IMR-90 (cell line): ENCODE data around the gene IRAK1. TPM values are rescaled to one million over a fixed set of nuclear protein-coding genes. Genes with fewer than 3 reads are reported as not detected.

ENCODE experiments used
- ATAC-seq: fragments of 200-7000 bp; cut with Tn5 transposase; 2 replicates; pipeline ENCODE4 v1.9.1; 2020; ENCODE audit warnings: low read depth, mild to moderate bottlenecking, moderate library complexity
- BruUV-seq: library from RNA; stranded (reverse); fragments of 400-500 nt; replicated peaks from 2 replicates; lab custom pipeline; 2021; lab: Mats Ljungman, UMichigan
- CTCF ChIA-PET: fragments of 300-600 bp; formaldehyde crosslinking; extraction: SDS; loops from one replicate; lab custom pipeline; 2021; ENCODE audit warnings: antibody characterized with exemption; lab: Yijun Ruan, JAX
- POLR2A ChIA-PET: fragments of 300-600 bp; sonication (Branson Sonifier 250); formaldehyde crosslinking; loops from one replicate; lab custom pipeline; 2022; ENCODE audit warnings: antibody characterized with exemption; ENCODE audit not compliant: unreplicated experiment; lab: Charles Lee
- DNase-seq: peaks from one replicate; pipeline ENCODE4 v3.0.0; 2013
- H2AFZ ChIP-seq: replicated peaks from 2 replicates; pipeline ENCODE3; 2013; ENCODE audit warnings: low read length, mild to moderate bottlenecking; ENCODE audit not compliant: poor library complexity
- H2AK5ac ChIP-seq: 2 replicates; pipeline ENCODE4 v1.6.1; 2013; ENCODE audit warnings: low read depth, low read length, inconsistent platforms
- H2AK9ac ChIP-seq: replicated peaks from 2 replicates; pipeline ENCODE3; 2013; ENCODE audit warnings: mild to moderate bottlenecking, low read depth, low read length, moderate library complexity; ENCODE audit not compliant: poor library complexity
- H2BK120ac ChIP-seq: 2 replicates; pipeline ENCODE4 v1.6.1; 2013; ENCODE audit warnings: low read depth, low read length, inconsistent platforms
- H2BK15ac ChIP-seq: 3 replicates; pipeline ENCODE4 v1.6.1; 2013; ENCODE audit warnings: low read depth, low read length, inconsistent platforms
- H2BK20ac ChIP-seq: 2 replicates; pipeline ENCODE4 v1.6.1; 2013; ENCODE audit warnings: low read depth, mild to moderate bottlenecking, inconsistent platforms, low read length, moderate library complexity
- H2BK5ac ChIP-seq: 2 replicates; pipeline ENCODE4 v1.6.1; 2013; ENCODE audit warnings: mild to moderate bottlenecking, low read depth, low read length, inconsistent platforms; ENCODE audit not compliant: poor library complexity, severe bottlenecking
- H3K14ac ChIP-seq: replicated peaks from 2 replicates; pipeline ENCODE4 v1.6.1; 2013; ENCODE audit warnings: low read depth, low read length, inconsistent platforms
- H3K18ac ChIP-seq: 2 replicates; pipeline ENCODE4 v1.6.1; 2013; ENCODE audit warnings: low read depth, low read length, control low read depth
- H3K23ac ChIP-seq: 2 replicates; pipeline ENCODE4 v1.6.1; 2013; ENCODE audit warnings: low read depth, low read length, inconsistent platforms
- H3K27ac ChIP-seq: 2 replicates; pipeline ENCODE4 v1.5.1; 2013; ENCODE audit warnings: mild to moderate bottlenecking, control low read depth, low read length; ENCODE audit not compliant: insufficient read depth
- H3K27me3 ChIP-seq: 2 replicates; pipeline ENCODE4 v1.6.1; 2013; ENCODE audit warnings: low read length; ENCODE audit not compliant: control insufficient read depth, insufficient read depth
- H3K36me3 ChIP-seq: 2 replicates; pipeline ENCODE4 v1.6.1; 2013; ENCODE audit warnings: low read length, mixed read lengths; ENCODE audit not compliant: control insufficient read depth, insufficient read depth
- H3K4ac ChIP-seq: 2 replicates; pipeline ENCODE4 v1.6.1; 2013; ENCODE audit warnings: low read depth, low read length, inconsistent platforms
- H3K4me1 ChIP-seq: 2 replicates; pipeline ENCODE4 v1.6.1; 2013; ENCODE audit warnings: low read length, mixed read lengths; ENCODE audit not compliant: control insufficient read depth, insufficient read depth
- H3K4me2 ChIP-seq: 2 replicates; pipeline ENCODE4 v1.6.1; 2013; ENCODE audit warnings: low read depth, mild to moderate bottlenecking, control low read depth, low read length, moderate library complexity
- H3K4me3 ChIP-seq: 2 replicates; pipeline ENCODE4 v1.5.1; 2013; ENCODE audit warnings: low read depth, mild to moderate bottlenecking, control low read depth, low read length, moderate library complexity; ENCODE audit not compliant: insufficient read depth
- H3K56ac ChIP-seq: 2 replicates; pipeline ENCODE4 v1.6.1; 2013; ENCODE audit warnings: low read length, inconsistent platforms; ENCODE audit not compliant: insufficient read depth; ENCODE audit errors: extremely low read depth
- H3K79me1 ChIP-seq, 2 experiments: 2 replicates each; pipeline ENCODE4 v1.6.1; 2013; ENCODE audit warnings: low read length in 2 of 2, inconsistent platforms in 1 of 2, low read depth in 1 of 2
- H3K9ac ChIP-seq: 2 replicates; pipeline ENCODE4 v1.6.1; 2013; ENCODE audit warnings: low read depth, low read length, control low read depth
- H3K9me1 ChIP-seq: 2 replicates; pipeline ENCODE4 v1.6.1; 2013; ENCODE audit warnings: low read length, inconsistent platforms; ENCODE audit not compliant: insufficient read depth
- H3K9me3 ChIP-seq: 2 replicates; pipeline ENCODE4 v1.6.1; 2013; ENCODE audit warnings: low read length; ENCODE audit not compliant: control insufficient read depth, insufficient read depth
- H4K20me1 ChIP-seq: 2 replicates; pipeline ENCODE4 v1.6.1; 2013; ENCODE audit warnings: low read length, inconsistent platforms; ENCODE audit not compliant: insufficient read depth
- H4K5ac ChIP-seq: 2 replicates; pipeline ENCODE4 v1.6.1; 2013; ENCODE audit warnings: mild to moderate bottlenecking, low read depth, low read length, control low read depth
- H4K8ac ChIP-seq, 2 experiments: 2 replicates each; pipeline ENCODE4 v1.6.1; 2013; ENCODE audit warnings: low read depth in 2 of 2, low read length in 2 of 2, control low read depth in 1 of 2, inconsistent platforms in 1 of 2
- H4K91ac ChIP-seq: 2 replicates; pipeline ENCODE4 v1.6.1; 2013; ENCODE audit warnings: low read depth, low read length, inconsistent platforms; ENCODE audit not compliant: insufficient read depth
- BHLHE40 ChIP-seq: fragments of 150-350 bp; IDR thresholded peaks from 2 replicates; pipeline ENCODE4 v1.6.1; 2016; ENCODE audit warnings: mild to moderate bottlenecking, low read depth, low read length
- CEBPB ChIP-seq: IDR thresholded peaks from 2 replicates; pipeline ENCODE4 v1.6.1; 2012; ENCODE audit warnings: low read depth, low read length, improper control_type of control experiment
- CHD1 ChIP-seq: IDR thresholded peaks from 2 replicates; pipeline ENCODE4 v1.6.1; 2012; ENCODE audit warnings: low read depth, low read length, improper control_type of control experiment
- CTCF ChIP-seq: conservative IDR thresholded peaks from 2 replicates; pipeline ENCODE4 v1.5.1; 2012; ENCODE audit warnings: mild to moderate bottlenecking, low read depth, low read length, improper control_type of control experiment
- ELK1 ChIP-seq: fragments of 150-350 bp; IDR thresholded peaks from 2 replicates; pipeline ENCODE4 v1.6.1; 2016; ENCODE audit warnings: low read depth, mild to moderate bottlenecking, low read length, moderate library complexity, borderline replicate concordance
- FOS ChIP-seq: fragments of 150-350 bp; IDR thresholded peaks from 2 replicates; pipeline ENCODE4 v1.6.1; 2016; ENCODE audit warnings: low read depth, low read length
- MAFK ChIP-seq: IDR thresholded peaks from 2 replicates; pipeline ENCODE4 v1.6.1; 2012; ENCODE audit warnings: low read depth, low read length, improper control_type of control experiment
- MAZ ChIP-seq: IDR thresholded peaks from 2 replicates; pipeline ENCODE4 v1.6.1; 2012; ENCODE audit warnings: low read depth, mild to moderate bottlenecking, low read length, improper control_type of control experiment, moderate library complexity, borderline replicate concordance
- MXI1 ChIP-seq: IDR thresholded peaks from 2 replicates; pipeline ENCODE4 v1.6.1; 2012; ENCODE audit warnings: low read depth, mild to moderate bottlenecking, low read length, moderate library complexity, borderline replicate concordance
- NFE2L2 ChIP-seq: fragments of 150-350 bp; IDR thresholded peaks from 2 replicates; pipeline ENCODE4 v1.6.1; 2016; ENCODE audit warnings: low read depth, mild to moderate bottlenecking, low read length
- POLR2A ChIP-seq: IDR thresholded peaks from 2 replicates; pipeline ENCODE4 v1.6.1; 2012; ENCODE audit warnings: mild to moderate bottlenecking, low read depth, low read length
- RAD21 ChIP-seq: IDR thresholded peaks from 2 replicates; pipeline ENCODE4 v1.6.1; 2012; ENCODE audit warnings: low read length, improper control_type of control experiment
- RCOR1 ChIP-seq: IDR thresholded peaks from 2 replicates; pipeline ENCODE4 v1.6.1; 2012; ENCODE audit warnings: mild to moderate bottlenecking, low read length, improper control_type of control experiment; ENCODE audit not compliant: insufficient replicate concordance
- RFX5 ChIP-seq: IDR thresholded peaks from 2 replicates; pipeline ENCODE4 v1.8.0; 2012; ENCODE audit warnings: low read depth, mild to moderate bottlenecking, low read length, moderate library complexity
- SMC3 ChIP-seq: fragments of 150-350 bp; IDR thresholded peaks from 2 replicates; pipeline ENCODE4 v1.6.1; 2016; ENCODE audit warnings: low read depth, mild to moderate bottlenecking, antibody characterized with exemption, low read length, moderate library complexity
- USF2 ChIP-seq: fragments of 150-350 bp; IDR thresholded peaks from 2 replicates; pipeline ENCODE4 v1.6.1; 2017; ENCODE audit warnings: mild to moderate bottlenecking, antibody characterized with exemption, low read length, low read depth
- WGBS, 2 experiments: methylation state at CpG; one replicate each; pipeline versions ENCODE4 v1.1.5 to v1.1.7; 2013; ENCODE audit warnings: missing lambda C conversion rate in 2 of 2; ENCODE audit not compliant: insufficient read length in 1 of 2; ENCODE audit errors: extremely low coverage in 2 of 2; 5-methylcytosine and 5-hydroxymethylcytosine counted together
- dilution Hi-C: fragments of 300-500 bp; cut with HindIII; formaldehyde crosslinking; loops from one replicate; pipeline ENCODE4 v1.14.3; 2018; ENCODE audit warnings: low sequenced_read_pairs; ENCODE audit not compliant: unreplicated experiment
- in situ Hi-C: fragments of 300-500 bp; cut with MboI; formaldehyde crosslinking; loops from 3 replicates; pipeline ENCODE4 v1.14.3; 2019; ENCODE audit warnings: low sequenced_read_pairs, inconsistent platforms, mixed read lengths
- intact Hi-C: fragments of 100-400 bp; cut with micrococcal nuclease; formaldehyde crosslinking; loops from 2 replicates; pipeline ENCODE4 v1.10.0; 2022
- polyA plus RNA-seq, 3 experiments: library from polyadenylated mRNA; depleted of rRNA; stranded (reverse); fragments of >200 nt; gene quantifications; 2 replicates each; pipeline ENCODE4 v1.2.3, GENCODE V29; 2012; ENCODE audit warnings: low replicate concordance in 1 of 3
- total RNA-seq: library from RNA; depleted of rRNA; stranded (reverse); fragments of >200 nt; gene quantifications from 2 replicates; pipeline ENCODE4 v1.2.3, GENCODE V29; 2012

Gene IRAK1
- total and polyA plus RNA-seq, 2 of the 4 experiments (the other 2 are of a cell fraction) = 33.3 to 50.2 TPM

- ATAC-seq = no peak
- WGBS, 2 experiments = no CpG with 5 or more reads among the region's 3 CpGs
- BruUV-seq = no TSS peak
- no peak for DNase-seq
- ChIA-PET CTCF (no interaction called here), POLR2A (no interaction called here)
- Histone ChIP-seq H2AFZ (no peak overlapping the region), H3K18ac (no peak overlapping the region), H3K27ac (no peak overlapping the region), H4K20me1 (no peaks in the 10 kb centered on the region), H3K9me1 (no peaks in the 10 kb centered on the region), H2BK20ac (no peak overlapping the region), H3K4ac (no peak overlapping the region), H3K14ac (no peak overlapping the region), H3K36me3 (no peaks in the 10 kb centered on the region), H2AK9ac (no peak overlapping the region), H3K56ac (no peak overlapping the region), H2BK15ac (no peak overlapping the region), H3K9ac (no peak overlapping the region), H4K5ac (no peak overlapping the region), H3K4me1 (no peaks in the 10 kb centered on the region), H3K27me3 (no peaks in the 10 kb centered on the region; the same call in 1 of the 2 replicates), H2AK5ac (no peak overlapping the region), H3K79me1 (no peaks in the 10 kb centered on the region), H4K91ac (no peak overlapping the region), H3K4me3 (no peak overlapping the region), H3K9me3 (no peaks in the 10 kb centered on the region), H2BK120ac (no peak overlapping the region), H3K23ac (no peak overlapping the region), H2BK5ac (no peak overlapping the region), H3K4me2 (no peak overlapping the region), H4K8ac (no peak overlapping the region)
- dilution Hi-C loops = no loop called here
- intact Hi-C loops = no loop called here
- in situ Hi-C loops = no loop called here
- TF ChIP-seq MXI1 (no peak), SMC3 (no peak), ELK1 (no peak), BHLHE40 (no peak), POLR2A (no peak), CHD1 (no peak), RAD21 (no peak), USF2 (no peak), NFE2L2 (no peak), CTCF (no peak), RCOR1 (no peak), MAZ (no peak), RFX5 (no peak), FOS (no peak), MAFK (no peak), CEBPB (no peak)
These were observed 28.6 kb downstream of the IRAK1 start for GRCh38 chrX:153991013-153991580.
